Measurements from ENCODE around the gene CHRM5.

Gene CHRM5

GRCh38 chr15:33968224-33968623 lies at the start of gene CHRM5:
TSS of gene CHRM5 (plus strand) at chr15:33968497. CDS start at chr15:34062718, 94,221 bp downstream.
- DNase-seq (ENCODE audit: low read depth) = no peak

DNA sequence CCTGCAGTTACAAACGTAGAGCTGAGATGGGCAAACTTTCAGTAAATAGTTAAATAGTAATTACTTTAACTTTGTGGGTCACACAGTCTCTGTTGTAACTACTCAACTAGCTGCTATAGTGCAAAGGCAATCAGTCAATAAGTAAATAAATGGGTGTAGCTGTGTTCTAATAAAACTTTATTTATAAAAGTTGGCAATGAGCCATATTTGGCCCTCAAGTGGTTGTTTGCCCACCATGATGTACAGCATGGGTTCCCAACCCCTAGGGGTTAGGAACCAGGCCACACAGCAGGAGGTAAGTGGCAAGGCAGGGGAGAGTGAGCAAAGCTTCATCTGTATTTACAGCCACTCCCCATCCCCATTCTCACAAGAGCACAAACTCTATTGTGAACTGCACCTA lies 44.9 kb upstream of the CHRM5 start:
- DNase-seq (ENCODE audit: low read depth) = no peak

GRCh38 chr15:33926260-33926659 lies 42.0 kb upstream of the CHRM5 start:
- DNase-seq (ENCODE audit: low read depth) = no peak

DNA sequence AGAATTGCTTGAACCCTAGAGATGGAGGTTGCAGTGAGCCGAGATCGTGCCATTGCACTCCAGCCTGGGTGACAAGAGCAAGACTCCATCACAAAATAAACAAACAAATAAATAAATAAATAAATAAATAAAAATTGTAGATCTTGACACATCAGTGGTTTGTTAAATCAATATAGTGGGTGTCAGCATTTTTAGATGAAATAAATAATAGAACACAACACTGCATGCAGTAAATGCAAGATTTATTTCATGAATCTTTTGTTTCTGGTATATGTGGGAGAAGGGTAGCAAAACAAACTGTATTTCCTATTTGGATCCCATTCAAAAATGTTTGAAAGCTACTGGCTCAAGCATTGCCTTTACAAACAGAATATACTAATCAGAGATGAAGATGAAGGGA lies 35.6 kb upstream of the CHRM5 start:
- DNase-seq (ENCODE audit: low read depth) = no peak

DNA sequence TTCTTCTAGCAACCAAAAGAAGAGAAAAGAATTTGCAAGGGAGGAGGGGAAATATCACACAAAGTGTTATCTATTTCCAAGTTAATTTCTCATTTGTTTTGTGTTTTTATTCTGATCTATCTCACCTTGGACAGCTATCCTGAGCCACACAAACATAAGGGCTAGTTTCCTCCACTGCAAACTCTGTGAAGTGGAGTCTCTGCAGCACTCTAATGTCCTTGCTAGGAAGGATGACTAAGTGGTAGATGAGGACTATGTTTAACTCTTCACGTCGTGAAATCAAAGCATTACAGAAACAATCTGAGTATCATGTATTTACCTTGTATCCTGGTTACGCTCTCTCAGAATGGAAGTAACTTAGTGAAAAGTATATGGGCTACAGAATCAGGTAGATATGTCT lies 33.9 kb upstream of the CHRM5 start:
- no peak for DNase-seq (ENCODE audit: low read depth)

GRCh38 chr15:33934921-33935320 lies 33.4 kb upstream of the CHRM5 start:
- DNase-seq (ENCODE audit: low read depth) = no peak

GRCh38 chr15:33941279-33942063 lies 26.8 kb upstream of the CHRM5 start:
- DNase-seq (ENCODE audit: low read depth) = no peak

- no peak for DNase-seq (ENCODE audit: low read depth)
Observed at GRCh38 chr15:33946152-33946551, 22.1 kb upstream of the CHRM5 start.

DNA sequence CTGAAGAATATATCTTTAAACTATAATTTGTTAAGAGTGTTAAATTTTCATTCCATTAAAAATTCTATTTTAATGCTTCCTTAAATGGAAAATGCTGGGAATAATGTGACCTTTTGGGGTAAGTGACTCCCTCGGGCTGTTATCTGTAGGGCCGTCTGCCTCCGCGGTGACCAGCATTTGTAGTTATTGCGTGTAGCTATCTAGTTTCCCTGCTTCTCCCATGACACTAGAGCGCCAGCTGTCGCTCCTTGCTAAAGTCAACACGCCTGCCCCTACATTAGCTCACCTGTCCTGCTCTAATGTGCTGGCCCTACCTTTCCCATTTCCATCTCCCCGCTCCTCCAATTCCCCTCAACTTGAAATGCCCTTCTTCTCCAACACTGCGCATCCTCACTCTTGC lies 12.4 kb upstream of the CHRM5 start:
- no peak for DNase-seq (ENCODE audit: low read depth)

- DNase-seq (ENCODE audit: low read depth) = no peak
Observed at GRCh38 chr15:33956397-33956796, 11.9 kb upstream of the CHRM5 start.

GRCh38 chr15:33959844-33960548 lies 8.3 kb upstream of the CHRM5 start:
- DNase-seq (ENCODE audit: low read depth) = no peak

- DNase-seq (ENCODE audit: low read depth) = no peak
Observed at GRCh38 chr15:33960549-33960935, 7.8 kb upstream of the CHRM5 start.

DNA sequence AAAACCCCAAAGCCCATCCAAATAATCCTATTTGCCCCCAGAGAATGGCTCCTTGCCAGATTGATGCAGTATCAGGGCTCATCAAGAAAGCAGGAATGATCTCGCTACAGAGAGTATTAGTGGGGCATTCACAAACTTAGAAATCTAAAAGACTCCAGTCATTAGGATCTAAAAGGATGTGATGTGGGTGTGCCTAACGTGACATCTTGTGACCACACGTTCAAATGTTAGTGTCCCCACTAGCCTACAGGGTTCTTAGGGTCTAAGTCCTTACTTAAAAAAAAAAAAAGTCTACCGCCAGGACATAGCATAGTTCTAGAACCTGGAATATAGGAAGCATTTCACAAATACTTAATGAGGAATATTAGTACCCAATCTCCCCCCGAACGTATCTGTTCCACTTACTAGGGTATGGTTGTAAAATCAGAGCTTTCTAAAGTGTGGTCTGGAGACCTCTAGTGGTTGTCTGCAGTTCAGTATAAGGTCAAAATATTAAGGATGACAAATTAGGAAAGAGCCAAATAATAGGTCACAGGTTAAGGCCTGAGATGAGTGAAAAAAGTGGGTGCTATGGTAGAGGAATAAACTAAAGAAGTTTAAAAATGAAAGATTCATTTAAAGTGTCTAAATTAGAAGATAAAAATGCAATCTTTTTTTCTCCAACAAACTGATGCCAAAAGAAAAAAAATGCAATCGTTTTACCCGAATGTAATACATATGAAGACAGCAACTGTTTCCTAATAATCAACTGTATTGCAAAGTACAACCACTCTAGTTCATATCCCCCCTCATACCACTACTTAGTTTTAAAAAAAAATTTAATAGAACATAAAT lies 4.2 kb upstream of the CHRM5 start:
- peak; percentile 6 for DNase-seq (ENCODE audit: low read depth)

DNA sequence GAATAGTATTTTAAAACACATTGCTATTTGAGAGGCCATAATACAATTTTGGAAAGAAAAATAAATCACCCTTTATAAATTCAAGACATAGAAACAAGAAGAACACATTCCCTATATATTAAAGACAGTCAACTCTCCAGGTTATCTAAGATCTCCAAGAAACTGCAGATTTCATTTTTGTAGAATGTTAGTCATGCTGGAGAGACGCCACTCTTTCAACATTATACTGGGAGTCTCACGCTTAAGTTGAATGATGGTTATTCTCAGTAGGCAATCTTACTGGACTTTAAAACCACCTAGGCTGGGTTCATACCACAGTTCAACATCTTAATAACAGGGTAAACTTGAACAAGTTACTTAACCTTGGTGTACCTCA lies 3.6 kb upstream of the CHRM5 start:
- DNase-seq (ENCODE audit: low read depth) = no peak

GRCh38 chr15:33968821-33969220 lies 524 bp downstream of the CHRM5 start:
- no peak for DNase-seq (ENCODE audit: low read depth)

GRCh38 chr15:33971811-33972210 lies 3.5 kb downstream of the CHRM5 start:
- no peak for DNase-seq (ENCODE audit: low read depth)

GRCh38 chr15:33975022-33975565 lies 6.8 kb downstream of the CHRM5 start:
- no peak for DNase-seq (ENCODE audit: low read depth)

DNA sequence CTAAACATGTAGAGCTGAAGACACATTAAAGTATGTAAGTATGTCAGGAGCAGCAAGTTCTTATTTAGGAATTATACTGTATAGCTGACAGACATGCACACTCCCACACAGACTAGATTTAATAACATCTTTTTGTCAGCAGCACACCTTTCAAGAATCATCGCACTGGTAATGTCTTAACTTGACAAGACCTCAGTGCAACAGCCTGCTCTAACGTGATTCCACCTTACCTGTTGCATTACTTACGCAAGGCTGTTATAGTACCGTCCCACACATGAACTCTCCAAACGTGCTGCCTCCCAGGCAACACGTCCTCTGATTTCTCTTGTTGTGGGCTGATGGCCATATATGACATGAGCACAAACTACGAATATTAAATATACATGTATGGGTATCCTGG lies 11.9 kb downstream of the CHRM5 start:
- DNase-seq (ENCODE audit: low read depth) = no peak

- DNase-seq (ENCODE audit: low read depth) = no peak
Observed at GRCh38 chr15:33982516-33982915, 14.2 kb downstream of the CHRM5 start.

DNA sequence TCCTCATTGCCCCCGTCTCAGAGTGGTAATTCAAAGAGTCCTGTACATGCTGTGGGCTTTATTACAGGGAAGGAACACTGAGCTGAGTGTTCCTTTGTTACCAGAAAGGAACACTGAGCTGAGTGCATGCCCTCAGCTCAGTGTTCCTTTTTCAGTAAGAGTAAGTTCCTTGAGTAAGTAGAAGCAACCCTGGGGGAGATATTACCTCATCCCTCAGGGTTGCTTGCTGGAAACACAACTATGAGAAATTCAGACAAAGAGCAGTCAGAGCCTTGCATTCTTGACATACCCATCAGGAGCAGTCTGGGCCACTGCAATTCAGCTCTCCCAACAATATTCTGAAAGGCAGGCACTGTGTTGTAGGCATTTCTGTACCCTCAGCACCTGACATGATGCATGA lies 17.0 kb downstream of the CHRM5 start:
- DNase-seq (ENCODE audit: low read depth) = no peak

GRCh38 chr15:33985751-33986150 lies 17.5 kb downstream of the CHRM5 start:
- DNase-seq (ENCODE audit: low read depth) = no peak

DNA sequence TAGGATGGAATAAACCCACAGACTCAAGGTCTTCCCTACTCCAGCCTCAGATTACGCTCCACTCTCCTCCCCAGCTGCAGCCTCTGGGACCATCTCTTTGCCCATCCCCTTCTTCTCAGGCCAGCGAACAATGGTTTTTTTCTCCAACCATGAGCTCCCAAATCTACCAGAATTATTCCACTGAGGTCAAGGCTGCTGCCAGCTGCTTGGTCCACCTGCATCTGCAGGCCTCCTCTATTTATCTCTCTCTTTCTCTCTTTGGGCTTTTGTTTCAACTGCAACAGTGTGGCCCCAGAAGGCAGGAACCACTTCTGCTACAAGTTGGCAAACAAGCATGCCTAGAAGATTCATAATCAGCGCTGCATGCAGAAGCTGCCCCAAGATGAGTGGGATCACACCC lies 19.1 kb downstream of the CHRM5 start:
- DNase-seq (ENCODE audit: low read depth) = no peak

DNA sequence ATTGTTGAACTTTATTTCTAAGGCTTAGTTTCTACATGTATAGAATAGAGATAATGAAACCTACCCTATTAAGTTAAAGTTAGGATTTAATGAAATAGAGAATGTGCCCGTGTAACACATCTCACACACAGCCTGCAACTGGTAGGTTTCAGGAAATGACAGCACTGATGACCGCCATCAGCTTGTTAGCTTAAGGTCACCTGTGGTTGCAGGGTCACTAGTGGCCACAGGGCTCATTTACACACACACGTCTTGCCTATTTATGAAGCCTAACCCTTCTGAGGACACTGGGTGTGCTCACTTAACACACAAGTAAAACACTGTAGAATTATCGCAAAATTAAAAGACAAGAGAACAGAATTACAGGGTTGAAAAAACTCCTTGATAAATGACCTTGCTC lies 20.1 kb downstream of the CHRM5 start:
- DNase-seq (ENCODE audit: low read depth) = no peak

All from HS-5 (cell line).